ENCODE data around the gene CECR2.

GRCh38 chr22:17402293-17402692 is 33.0 kb downstream of the CECR2 start:
- TF ChIP-seq POLR2AphosphoS5 (IDR thresholded peaks at IDR 0.05): no peak
- no peak for TF ChIP-seq POLR2A (IDR thresholded peaks at IDR 0.05; ENCODE audit: low read depth)
